Measurements from ENCODE around the gene CHSY1. TPM values are rescaled to one million over a fixed set of nuclear protein-coding genes. Genes with fewer than 3 reads are reported as not detected.

Gene CHSY1
- total and polyA plus RNA-seq, 10 of the 15 experiments (the other 5 are each of a cell fraction or from before 2014, with no cell fraction given), result 1.4 to 31.2 (median 10.5) TPM

DNA sequence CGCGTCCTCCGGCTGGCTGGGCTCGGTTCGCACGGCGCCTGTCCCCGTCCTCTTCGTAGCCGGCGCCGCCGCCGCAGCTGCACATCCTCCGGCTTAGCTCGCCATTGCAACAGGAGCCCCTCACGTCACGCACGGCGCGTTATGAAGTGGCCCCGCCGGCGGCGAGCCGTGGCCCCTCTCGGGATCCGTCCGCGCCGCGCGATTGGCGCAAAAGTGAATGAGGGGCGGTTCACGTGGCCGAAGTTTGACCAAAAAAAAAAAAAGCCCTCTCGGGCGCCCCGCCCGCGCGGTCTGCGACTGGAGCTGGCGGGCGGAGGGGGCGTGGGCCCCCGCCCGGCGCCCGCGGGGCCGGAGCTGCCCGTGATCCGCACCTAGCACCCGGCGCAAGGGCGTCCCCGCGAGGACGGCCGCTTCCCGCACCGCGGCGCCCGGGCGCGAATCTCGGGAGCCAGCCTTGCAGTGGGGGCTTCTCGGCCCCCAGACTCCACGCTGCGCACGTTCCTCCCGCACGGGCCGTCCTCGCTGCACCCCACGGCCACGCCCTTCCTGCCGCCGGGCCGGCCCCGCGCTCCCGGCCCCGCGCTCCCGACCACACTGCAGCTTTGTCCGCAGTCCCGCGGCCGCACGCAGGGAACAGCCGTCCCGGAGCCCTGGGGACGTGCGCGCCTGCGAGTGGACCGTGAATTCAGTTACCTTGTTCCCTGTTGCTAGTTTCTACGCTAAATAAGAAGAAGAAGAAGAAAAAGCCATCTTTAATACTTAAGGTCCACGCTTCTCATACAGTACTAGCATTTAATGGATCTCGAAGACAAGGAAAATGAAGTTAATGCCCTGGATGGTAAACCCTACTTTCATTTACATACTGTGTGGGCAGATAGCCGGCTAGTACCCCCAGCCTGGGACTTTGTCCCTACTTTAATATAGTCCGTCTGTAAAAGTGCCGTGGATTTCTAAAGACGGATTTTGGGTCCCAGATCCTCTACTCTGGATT lies at the start of gene CHSY1 (continued):
- TF ChIP-seq, protein P1, sequence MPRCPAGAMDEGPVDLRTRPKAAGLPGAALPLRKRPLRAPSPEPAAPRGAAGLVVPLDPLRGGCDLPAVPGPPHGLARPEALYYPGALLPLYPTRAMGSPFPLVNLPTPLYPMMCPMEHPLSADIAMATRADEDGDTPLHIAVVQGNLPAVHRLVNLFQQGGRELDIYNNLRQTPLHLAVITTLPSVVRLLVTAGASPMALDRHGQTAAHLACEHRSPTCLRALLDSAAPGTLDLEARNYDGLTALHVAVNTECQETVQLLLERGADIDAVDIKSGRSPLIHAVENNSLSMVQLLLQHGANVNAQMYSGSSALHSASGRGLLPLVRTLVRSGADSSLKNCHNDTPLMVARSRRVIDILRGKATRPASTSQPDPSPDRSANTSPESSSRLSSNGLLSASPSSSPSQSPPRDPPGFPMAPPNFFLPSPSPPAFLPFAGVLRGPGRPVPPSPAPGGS (IDR thresholded peaks at IDR 0.05; ENCODE audit: borderline replicate concordance, insufficient read depth, low read depth, low read length, poor library complexity, severe bottlenecking), result no peak
- TF ChIP-seq TAF1 (IDR thresholded peaks at IDR 0.05; ENCODE audit: borderline replicate concordance, low read depth, low read length) (peak; percentile 82; the same call in 1 of the 2 replicates), ZBED1 (IDR thresholded peaks at IDR 0.05; ENCODE audit: borderline replicate concordance) (no peak), NR2C1 (IDR thresholded peaks at IDR 0.05) (no peak), ZNF274 (IDR thresholded peaks at IDR 0.05; ENCODE audit: insufficient read depth, insufficient read length) (no peak), RAD21 (IDR thresholded peaks at IDR 0.05; ENCODE audit: insufficient read depth, low read depth, low read length) (peak; percentile 50; the same call in 1 of the 2 replicates), BHLHE40 (IDR thresholded peaks at IDR 0.05; ENCODE audit: borderline replicate concordance in 1 of 2, low read depth in 2 of 2, low read length in 1 of 2) (peak; percentile 80 to 97; a peak in 3 of 4 replicates), WRNIP1 (IDR thresholded peaks at IDR 0.05; ENCODE audit: borderline replicate concordance, low read depth, low read length) (no peak), RUNX3 (IDR thresholded peaks at IDR 0.05; ENCODE audit: low read length) (peak; percentile 63), ETV6 (conservative IDR thresholded peaks at IDR 0.05 in 1 of 2, IDR thresholded peaks at IDR 0.05 in 1 of 2; ENCODE audit: borderline replicate concordance in 1 of 2, low read depth in 1 of 2) (no peak), ZNF207 (IDR thresholded peaks at IDR 0.05; ENCODE audit: borderline replicate concordance) (no peak), ZNF384 (IDR thresholded peaks at IDR 0.05; ENCODE audit: borderline replicate concordance, low read depth, low read length) (peak; percentile 98), ZNF622 (IDR thresholded peaks at IDR 0.05) (no peak)
- TF ChIP-seq, protein P2, sequence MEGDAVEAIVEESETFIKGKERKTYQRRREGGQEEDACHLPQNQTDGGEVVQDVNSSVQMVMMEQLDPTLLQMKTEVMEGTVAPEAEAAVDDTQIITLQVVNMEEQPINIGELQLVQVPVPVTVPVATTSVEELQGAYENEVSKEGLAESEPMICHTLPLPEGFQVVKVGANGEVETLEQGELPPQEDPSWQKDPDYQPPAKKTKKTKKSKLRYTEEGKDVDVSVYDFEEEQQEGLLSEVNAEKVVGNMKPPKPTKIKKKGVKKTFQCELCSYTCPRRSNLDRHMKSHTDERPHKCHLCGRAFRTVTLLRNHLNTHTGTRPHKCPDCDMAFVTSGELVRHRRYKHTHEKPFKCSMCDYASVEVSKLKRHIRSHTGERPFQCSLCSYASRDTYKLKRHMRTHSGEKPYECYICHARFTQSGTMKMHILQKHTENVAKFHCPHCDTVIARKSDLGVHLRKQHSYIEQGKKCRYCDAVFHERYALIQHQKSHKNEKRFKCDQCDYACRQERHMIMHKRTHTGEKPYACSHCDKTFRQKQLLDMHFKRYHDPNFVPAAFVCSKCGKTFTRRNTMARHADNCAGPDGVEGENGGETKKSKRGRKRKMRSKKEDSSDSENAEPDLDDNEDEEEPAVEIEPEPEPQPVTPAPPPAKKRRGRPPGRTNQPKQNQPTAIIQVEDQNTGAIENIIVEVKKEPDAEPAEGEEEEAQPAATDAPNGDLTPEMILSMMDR (IDR thresholded peaks at IDR 0.05 in 2 of 3, conservative IDR thresholded peaks at IDR 0.05 in 1 of 3; ENCODE audit: control insufficient read depth in 2 of 3, extremely low read depth in 1 of 3, insufficient read depth in 1 of 3, low read depth in 3 of 3, low read length in 3 of 3), result peak; percentile 17 to 47 (median 17); a peak in 3 of 6 replicates
- TF ChIP-seq, protein P3, sequence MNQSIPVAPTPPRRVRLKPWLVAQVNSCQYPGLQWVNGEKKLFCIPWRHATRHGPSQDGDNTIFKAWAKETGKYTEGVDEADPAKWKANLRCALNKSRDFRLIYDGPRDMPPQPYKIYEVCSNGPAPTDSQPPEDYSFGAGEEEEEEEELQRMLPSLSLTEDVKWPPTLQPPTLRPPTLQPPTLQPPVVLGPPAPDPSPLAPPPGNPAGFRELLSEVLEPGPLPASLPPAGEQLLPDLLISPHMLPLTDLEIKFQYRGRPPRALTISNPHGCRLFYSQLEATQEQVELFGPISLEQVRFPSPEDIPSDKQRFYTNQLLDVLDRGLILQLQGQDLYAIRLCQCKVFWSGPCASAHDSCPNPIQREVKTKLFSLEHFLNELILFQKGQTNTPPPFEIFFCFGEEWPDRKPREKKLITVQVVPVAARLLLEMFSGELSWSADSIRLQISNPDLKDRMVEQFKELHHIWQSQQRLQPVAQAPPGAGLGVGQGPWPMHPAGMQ (IDR thresholded peaks at IDR 0.05; ENCODE audit: borderline replicate concordance), result no peak

Data from GM12878 (cell line).